Left colon (tissue), 2 donors: ENCODE results near the gene FANCC. TPM values are rescaled to one million over a fixed set of nuclear protein-coding genes. Genes with fewer than 3 reads are reported as not detected.

Experiments used
- ATAC-seq: fragments of 200-7000 bp; cut with Tn5 transposase; one replicate; pipeline ENCODE4 v1.9.1; 2020; ENCODE audit warnings: mild to moderate bottlenecking, moderate library complexity
- DNase-seq, 2 donors: peaks; one replicate each; pipeline ENCODE4 v3.0.0-alpha.2; 2020
- intact Hi-C, 2 donors: fragments of 100-400 bp; cut with DNase I in 1 of 2; cut with micrococcal nuclease in 1 of 2; formaldehyde crosslinking; loops; one replicate each; pipeline versions ENCODE4 v1.11.2 to v1.14.0; 2022; cut with DNase I, micrococcal nuclease
- total RNA-seq, 2 donors: library from RNA; stranded (reverse); fragmentation: NEBNext Ultra II Directional; extraction: Animal tissue kit (Norgen Biotek cat#: 25700); gene quantifications; one replicate each; pipeline ENCODE4 v1.2.1, GENCODE V29; 2021
- donor health status: DM: no; HTN: no; CAD: no.
- donor health status: DM: yes; HTN: yes; CAD: no.

The FANCC gene
- total RNA-seq, 2 donors from 2014 or later, result 12.7 to 13.8 TPM

DNA sequence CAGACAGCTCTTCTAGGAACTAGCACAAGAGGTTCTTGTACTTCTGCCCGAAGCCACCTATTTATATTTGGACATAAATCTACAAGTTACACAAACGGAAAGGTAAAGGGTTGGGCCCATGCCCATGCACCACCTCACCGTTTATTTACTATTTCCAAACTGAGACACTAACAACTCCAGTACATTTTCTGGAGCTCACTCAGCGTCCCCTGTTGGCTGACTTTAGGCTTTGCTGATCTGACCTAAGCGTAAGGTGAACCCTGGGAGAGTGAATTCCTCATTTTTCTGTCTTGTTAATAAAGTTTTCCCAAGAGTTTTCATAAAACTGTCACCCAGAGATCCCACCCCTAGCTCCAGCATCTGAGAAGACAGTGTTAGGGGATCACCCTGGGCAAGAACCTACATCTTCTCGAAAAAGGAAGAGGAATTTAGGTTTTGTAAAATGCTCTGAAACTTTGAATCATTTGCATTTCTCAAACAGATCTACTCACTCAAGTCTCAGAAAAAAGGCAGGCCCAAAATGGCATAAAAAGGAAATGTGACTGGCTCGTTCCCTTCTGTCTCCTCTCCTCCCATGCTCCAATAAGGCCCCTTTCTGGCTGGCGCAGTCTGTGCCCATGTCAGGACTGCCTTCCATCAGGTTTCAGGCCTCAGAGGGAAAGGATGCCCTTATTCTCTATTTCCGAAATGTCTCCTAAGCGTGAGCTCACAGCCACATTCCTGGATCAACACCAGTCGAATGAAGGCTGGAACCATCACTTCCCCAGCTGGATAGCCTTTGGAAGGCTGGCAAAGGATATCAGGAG lies 201.3 kb downstream of the FANCC start:
- intact Hi-C loops, result no loop called here
- peak in 1 of 2 donors; percentile 37 for DNase-seq
- ATAC-seq, result peak; percentile 87

GRCh38 chr9:95115104-95115503 lies 202.4 kb downstream of the FANCC start:
- ATAC-seq (no peak), DNase-seq (no peak)
- intact Hi-C loops, result no loop called here

GRCh38 chr9:95112436-95113280 lies 204.9 kb downstream of the FANCC start:
- ATAC-seq, result no peak
- intact Hi-C loops, result no loop called here

DNA sequence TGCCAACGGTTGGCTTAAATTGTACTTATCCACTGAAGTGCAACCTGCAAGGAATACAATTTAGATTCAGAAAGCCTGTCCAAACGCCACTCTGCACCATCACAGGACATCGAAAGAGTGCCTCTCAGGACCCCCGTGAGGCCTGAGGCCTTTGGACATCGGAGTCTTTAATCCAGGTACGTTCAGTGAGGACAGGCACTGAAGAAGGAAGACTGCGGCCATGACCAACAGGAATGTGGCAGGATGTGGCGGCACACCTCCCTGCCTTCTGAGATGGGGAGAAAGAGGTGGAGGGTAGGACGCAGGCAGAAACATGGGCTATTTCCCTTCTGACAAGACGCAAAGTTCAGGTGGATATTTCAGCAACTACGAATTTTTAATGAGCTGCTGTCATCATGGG lies 205.8 kb downstream of the FANCC start:
- intact Hi-C loops, result no loop called here
- DNase-seq, result no peak
- no peak for ATAC-seq

More at GRCh38 chr9:95112436-95113280, 204.9 kb downstream of the FANCC start:
- no peak for DNase-seq

DNA sequence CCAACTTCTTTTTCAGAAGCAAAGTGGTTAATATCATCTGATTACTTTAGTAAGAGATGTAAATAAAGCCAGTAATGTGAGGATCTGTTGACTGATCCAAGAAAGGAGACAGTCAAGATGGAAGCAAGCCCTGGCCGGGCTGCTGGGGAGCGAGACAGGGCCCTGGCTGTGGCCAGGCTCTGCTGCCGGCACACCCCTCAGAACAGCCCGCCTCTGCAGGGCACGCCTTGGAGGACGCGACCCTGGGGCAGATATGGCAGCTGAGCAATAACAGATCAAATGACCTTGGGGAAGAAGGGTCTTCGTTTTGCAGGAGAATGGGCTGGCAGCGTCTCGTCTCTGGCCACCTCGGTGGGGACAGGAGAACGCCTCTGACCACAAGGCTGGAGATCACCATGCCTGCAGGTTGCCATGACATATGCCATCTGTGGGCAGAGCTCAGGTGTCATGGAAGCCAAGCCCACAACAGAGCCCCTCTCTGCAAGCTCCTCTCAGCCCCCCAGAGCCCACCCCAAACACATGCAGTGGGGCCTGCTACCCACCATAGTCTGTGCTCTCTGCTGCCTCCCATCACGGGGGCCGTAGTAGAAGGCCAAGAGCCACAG lies 206.5 kb downstream of the FANCC start:
- intact Hi-C loops, result no loop called here
- ATAC-seq, result no peak
- DNase-seq, result no peak

DNA sequence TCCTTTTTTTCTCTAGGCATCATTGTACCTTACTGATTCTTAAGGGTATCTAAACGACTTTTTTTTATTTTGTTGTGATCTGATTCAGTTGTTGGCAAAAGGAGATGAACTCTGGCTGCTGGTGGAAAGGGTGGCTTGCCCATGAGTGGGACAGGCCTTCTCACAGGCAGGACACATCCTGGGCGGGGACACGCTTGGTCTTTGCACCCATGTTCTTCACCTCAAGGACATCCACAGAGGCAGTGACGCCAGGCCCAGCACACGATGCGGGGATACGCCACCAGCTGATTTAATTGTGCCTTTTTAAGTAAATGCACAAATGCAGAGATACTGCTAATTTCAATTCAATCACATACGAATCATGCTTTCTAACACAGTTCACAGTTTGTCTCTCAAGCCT lies 208.1 kb downstream of the FANCC start:
- intact Hi-C loops, result no loop called here
- ATAC-seq (no peak), DNase-seq (no peak)

DNA sequence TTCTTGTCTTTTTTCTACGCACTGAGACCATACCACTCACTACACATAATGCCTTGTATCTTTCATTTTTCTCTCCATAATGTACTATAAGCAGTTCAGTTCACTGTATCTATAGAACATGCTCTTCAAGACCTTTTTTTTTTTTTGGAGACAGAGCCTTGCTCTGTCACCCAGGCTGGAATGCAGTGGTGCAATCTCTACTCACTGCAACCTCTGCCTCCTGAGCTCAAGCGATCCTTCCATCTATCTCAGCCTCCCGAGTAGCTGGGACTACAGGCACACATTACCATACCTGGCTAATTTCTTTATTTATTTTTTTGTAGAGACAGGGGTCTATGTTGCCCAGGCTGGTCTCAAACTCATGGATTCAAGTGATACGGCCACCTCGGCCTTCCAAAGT lies 208.7 kb downstream of the FANCC start:
- DNase-seq (no peak), ATAC-seq (no peak)
- intact Hi-C loops, result no loop called here

- intact Hi-C loops, result no loop called here
- DNase-seq, result no peak
- ATAC-seq, result no peak
These were observed 209.5 kb downstream of the FANCC start for GRCh38 chr9:95107976-95108375.

DNA sequence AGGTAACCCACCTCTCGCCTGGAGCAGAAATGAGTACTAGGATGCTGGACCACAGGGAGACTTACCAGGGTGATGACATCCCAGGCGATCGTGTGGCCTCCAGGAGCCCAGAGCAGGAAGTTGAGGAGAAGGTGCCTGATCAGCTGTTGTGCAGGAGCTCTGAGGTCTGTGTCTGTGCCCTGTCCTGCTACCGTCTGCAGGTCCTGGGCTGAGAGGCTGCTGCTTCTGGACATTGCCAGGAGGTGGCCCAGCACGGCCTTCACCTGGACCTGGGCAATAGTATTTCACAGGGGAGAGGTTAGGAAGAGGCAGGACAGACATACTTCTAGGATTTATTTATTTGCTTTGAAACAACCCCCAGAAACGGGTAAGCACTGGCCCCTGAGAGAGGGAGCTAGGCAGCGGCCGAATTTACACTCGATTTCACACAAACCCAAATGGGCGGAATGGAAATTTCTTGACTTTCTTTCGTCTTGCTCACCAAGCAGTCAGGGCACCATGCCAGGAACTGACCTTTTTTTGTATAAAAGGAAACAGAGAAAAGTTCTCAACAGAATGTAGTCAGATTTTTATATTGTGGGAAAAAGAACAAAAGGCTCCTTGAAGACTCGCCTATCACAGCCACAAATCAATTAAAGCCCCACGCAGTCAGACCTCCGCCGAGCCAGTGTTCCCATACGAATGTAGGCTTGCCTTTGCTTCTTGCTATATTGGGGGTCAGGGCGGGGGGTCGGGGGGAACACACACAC lies 210.3 kb downstream of the FANCC start:
- intact Hi-C loops, result no loop called here
- no peak for ATAC-seq
- DNase-seq, result no peak

GRCh38 chr9:95105519-95106287 lies 211.8 kb downstream of the FANCC start:
- intact Hi-C loops, result no loop called here
- ATAC-seq (peak; percentile 77), DNase-seq (no peak)

GRCh38 chr9:95104980-95105379 lies 212.5 kb downstream of the FANCC start:
- ATAC-seq (no peak), DNase-seq (no peak)
- intact Hi-C loops, result no loop called here

GRCh38 chr9:95104581-95104960 lies 212.9 kb downstream of the FANCC start:
- ATAC-seq, result no peak
- DNase-seq, result no peak
- intact Hi-C loops, result no loop called here

GRCh38 chr9:95103871-95104580 lies 213.5 kb downstream of the FANCC start:
- ATAC-seq, result no peak
- no peak for DNase-seq
- intact Hi-C loops, result no loop called here

- intact Hi-C loops, result no loop called here
- no peak for ATAC-seq
- DNase-seq, result no peak
These were observed 214.2 kb downstream of the FANCC start for GRCh38 chr9:95103281-95103771.

DNA sequence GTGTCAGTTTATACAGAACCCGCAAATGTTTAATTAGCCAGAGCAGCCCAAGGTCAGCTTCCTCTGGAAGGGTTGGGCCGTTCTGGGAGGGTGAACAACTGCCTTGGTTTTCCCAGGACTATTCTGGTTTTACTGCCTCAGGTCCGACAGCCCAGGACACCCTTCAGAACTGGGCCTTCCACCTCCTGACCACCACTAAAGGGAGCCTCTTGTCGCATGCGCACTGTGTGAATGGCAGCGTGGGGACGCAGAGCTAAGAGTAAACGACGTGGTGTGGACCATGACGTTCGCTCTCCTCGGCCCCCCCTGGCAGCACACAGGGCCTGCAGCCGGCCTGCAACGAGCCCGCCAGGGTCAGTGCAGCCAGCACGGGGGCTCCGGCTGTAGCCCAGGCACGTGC lies 214.9 kb downstream of the FANCC start:
- ATAC-seq, result no peak
- intact Hi-C loops, result no loop called here
- no peak for DNase-seq

GRCh38 chr9:95102001-95102433 lies 215.5 kb downstream of the FANCC start:
- DNase-seq, result no peak
- intact Hi-C loops, result no loop called here
- no peak for ATAC-seq

- ATAC-seq, result no peak
- intact Hi-C loops, result no loop called here
- no peak for DNase-seq
These were observed 216.2 kb downstream of the FANCC start for GRCh38 chr9:95101326-95101725.
